H1 (cell line): ENCODE results near the gene MYL6B. TPM values are rescaled to one million over a fixed set of nuclear protein-coding genes. Genes with fewer than 3 reads are reported as not detected.

Experiments
- CTCF ChIA-PET: fragments of 300-600 bp; sonication (Branson Sonifier 250); formaldehyde crosslinking; loops from one replicate; lab custom pipeline; 2021; ENCODE audit not compliant: partially characterized antibody; lab: Charles Lee
- POLR2A ChIA-PET: fragments of 300-600 bp; sonication (Branson Sonifier 250); formaldehyde crosslinking; loops from one replicate; lab custom pipeline; 2021; ENCODE audit warnings: inconsistent platforms; ENCODE audit not compliant: partially characterized antibody; lab: Charles Lee
- DNase-seq, 2 experiments: peaks; one replicate each; pipeline versions ENCODE4 v3.0.0 to v3.0.0-alpha.2; 2010 to 2022; ENCODE audit warnings: low spot score in 2 of 2, low read depth in 1 of 2, mixed read lengths in 1 of 2
- FAIRE-seq: peaks from 2 replicates; lab custom pipeline; 2011; peaks lifted over from hg19 to GRCh38; lab: Jason Lieb, UNC
- H2AFZ ChIP-seq: 2 replicates; pipeline ENCODE4 v1.8.1; 2012; ENCODE audit warnings: low read length, inconsistent platforms
- H2AK5ac ChIP-seq: 2 replicates; pipeline ENCODE4 v1.6.1; 2013; ENCODE audit warnings: low read depth, low read length
- H2BK120ac ChIP-seq: replicated peaks from 2 replicates; pipeline ENCODE3; 2013; ENCODE audit warnings: low read depth, low read length, inconsistent platforms
- H2BK12ac ChIP-seq: 2 replicates; pipeline ENCODE4 v1.6.1; 2013; ENCODE audit warnings: low read depth, low read length
- H2BK15ac ChIP-seq: 2 replicates; pipeline ENCODE4 v1.6.1; 2013; ENCODE audit warnings: low read length
- H2BK20ac ChIP-seq: 2 replicates; pipeline ENCODE4 v1.6.1; 2013; ENCODE audit warnings: low read length
- H2BK5ac ChIP-seq: 2 replicates; pipeline ENCODE4 v1.6.1; 2013; ENCODE audit warnings: low read depth, low read length
- H3K14ac ChIP-seq: 2 replicates; pipeline ENCODE4 v1.6.1; 2013; ENCODE audit warnings: inconsistent platforms; ENCODE audit not compliant: insufficient read length
- H3K18ac ChIP-seq: 2 replicates; pipeline ENCODE4 v1.6.1; 2013; ENCODE audit warnings: low read length; ENCODE audit errors: extremely low read depth
- H3K23ac ChIP-seq: 2 replicates; pipeline ENCODE4 v1.6.1; 2013; ENCODE audit warnings: inconsistent platforms; ENCODE audit not compliant: insufficient read length
- H3K23me2 ChIP-seq: 2 replicates; pipeline ENCODE4 v1.6.1; 2013; ENCODE audit warnings: low read depth, low read length
- H3K27ac ChIP-seq: 2 replicates; pipeline ENCODE4 v1.6.1; 2011; ENCODE audit warnings: low read depth, low read length, inconsistent platforms
- H3K27me3 ChIP-seq, 4 experiments: replicated peaks in 1 of 4; 1 replicate in 1 of 4; 2 replicates in 3 of 4; pipeline versions ENCODE4 v1.6.1 to v1.8.1; 2011 to 2013; ENCODE audit warnings: low read length in 3 of 4, mild to moderate bottlenecking in 3 of 4, inconsistent platforms in 2 of 4, mixed read lengths in 2 of 4, moderate library complexity in 1 of 4; ENCODE audit not compliant: control insufficient read depth in 3 of 4, insufficient read depth in 3 of 4; ENCODE audit errors: extremely low read depth in 1 of 4
- H3K36me3 ChIP-seq, 4 experiments: 2 replicates each; pipeline versions ENCODE4 v1.6.1 to v1.8.1; 2011 to 2013; ENCODE audit warnings: mild to moderate bottlenecking in 4 of 4, low read length in 3 of 4, moderate library complexity in 2 of 4, control low read depth in 1 of 4, inconsistent platforms in 1 of 4; ENCODE audit not compliant: insufficient read depth in 4 of 4, control insufficient read depth in 2 of 4
- H3K4ac ChIP-seq: replicated peaks from 2 replicates; pipeline ENCODE3; 2013; ENCODE audit warnings: low read length, low read depth, mixed read lengths, inconsistent platforms; ENCODE audit not compliant: insufficient read length
- H3K4me1 ChIP-seq, 4 experiments: replicated peaks in 1 of 4; 1 replicate in 1 of 4; 2 replicates in 3 of 4; pipeline versions ENCODE4 v1.6.1 to v1.8.1; 2011 to 2013; ENCODE audit warnings: low read length in 3 of 4, inconsistent platforms in 2 of 4, mixed read lengths in 1 of 4; ENCODE audit not compliant: insufficient read depth in 4 of 4, control insufficient read depth in 3 of 4
- H3K4me2 ChIP-seq, 2 experiments: 2 replicates each; pipeline versions ENCODE4 v1.6.1 to v1.8.1; 2011 to 2013; ENCODE audit warnings: low read depth in 2 of 2, low read length in 2 of 2, control low read depth in 1 of 2, inconsistent platforms in 1 of 2, mild to moderate bottlenecking in 1 of 2; ENCODE audit not compliant: insufficient read depth in 1 of 2
- H3K4me3 ChIP-seq, 4 experiments: fragments of 200-600, 300-600 bp in 1 of 4; sonication (generic), shearing (Covaris generic), sonication (Bioruptor Twin) in 1 of 4; 2 replicates each; pipeline versions ENCODE4 v1.5.1 to v1.8.1; 2011 to 2016; ENCODE audit warnings: low read length in 4 of 4, low read depth in 3 of 4, control low read depth in 2 of 4, inconsistent platforms in 2 of 4, mild to moderate bottlenecking in 2 of 4, mixed read lengths in 1 of 4, moderate library complexity in 1 of 4; ENCODE audit not compliant: insufficient read depth in 2 of 4; ENCODE audit errors: extremely low read depth in 1 of 4
- H3K56ac ChIP-seq: replicated peaks from 2 replicates; pipeline ENCODE3; 2013; ENCODE audit warnings: low read depth, mild to moderate bottlenecking, mixed read lengths, low read length, inconsistent platforms; ENCODE audit not compliant: insufficient read length
- H3K79me1 ChIP-seq: 2 replicates; pipeline ENCODE4 v1.6.1; 2013; ENCODE audit warnings: low read depth, low read length, control low read depth
- H3K79me2 ChIP-seq, 2 experiments: 2 replicates each; pipeline versions ENCODE4 v1.6.1 to v1.8.1; 2012 to 2013; ENCODE audit warnings: low read length in 2 of 2, mild to moderate bottlenecking in 2 of 2, inconsistent platforms in 1 of 2; ENCODE audit not compliant: insufficient read depth in 2 of 2, control insufficient read depth in 1 of 2
- H3K9ac ChIP-seq, 4 experiments: replicated peaks in 1 of 4; 1 replicate in 1 of 4; 2 replicates in 3 of 4; pipeline versions ENCODE4 v1.6.1 to v1.8.1; 2011 to 2013; ENCODE audit warnings: low read depth in 3 of 4, low read length in 3 of 4, control low read depth in 2 of 4, mild to moderate bottlenecking in 2 of 4, moderate library complexity in 2 of 4, inconsistent platforms in 1 of 4; ENCODE audit errors: extremely low read depth in 1 of 4
- H3K9me3 ChIP-seq, 2 experiments: 2 replicates each; pipeline versions ENCODE4 v1.6.1 to v1.8.1; 2012 to 2013; ENCODE audit warnings: mild to moderate bottlenecking in 2 of 2, moderate library complexity in 2 of 2, control low read depth in 1 of 2, inconsistent platforms in 1 of 2, low read depth in 1 of 2, low read length in 1 of 2, mixed read lengths in 1 of 2; ENCODE audit not compliant: insufficient read depth in 2 of 2
- H4K20me1 ChIP-seq, 2 experiments: replicated peaks in 1 of 2; 2 replicates each; pipeline versions ENCODE3 to v1.8.1; 2011 to 2013; ENCODE audit warnings: inconsistent platforms in 2 of 2, low read length in 2 of 2, mild to moderate bottlenecking in 1 of 2; ENCODE audit not compliant: insufficient read depth in 2 of 2, control insufficient read depth in 1 of 2
- H4K5ac ChIP-seq: 2 replicates; pipeline ENCODE4 v1.6.1; 2013; ENCODE audit warnings: low read length, low read depth, mixed read lengths, inconsistent platforms; ENCODE audit not compliant: insufficient read length
- H4K8ac ChIP-seq: 2 replicates; pipeline ENCODE4 v1.8.0; 2013; ENCODE audit warnings: mild to moderate bottlenecking, moderate library complexity, low read length, inconsistent platforms; ENCODE audit not compliant: insufficient read depth; ENCODE audit errors: extremely low read depth
- H4K91ac ChIP-seq: replicated peaks from 2 replicates; pipeline ENCODE3; 2013; ENCODE audit warnings: low read length, mixed read lengths, inconsistent platforms; ENCODE audit not compliant: insufficient read length
- CEBPB ChIP-seq: IDR thresholded peaks from 2 replicates; pipeline ENCODE4 v1.6.1; 2012; ENCODE audit warnings: low read depth, low read length
- FOSL1 ChIP-seq: IDR thresholded peaks from 2 replicates; pipeline ENCODE4 v1.6.1; 2011; ENCODE audit warnings: mild to moderate bottlenecking, low read depth, low read length, moderate library complexity; ENCODE audit not compliant: insufficient read depth
- GTF2F1 ChIP-seq: IDR thresholded peaks from 2 replicates; pipeline ENCODE4 v1.6.1; 2012; ENCODE audit warnings: low read depth, low read length, improper control_type of control experiment, borderline replicate concordance
- RAD21 ChIP-seq, 2 experiments: IDR thresholded peaks in 1 of 2; conservative IDR thresholded peaks in 1 of 2; 2 replicates each; pipeline ENCODE4 v1.6.1; 2011; ENCODE audit warnings: low read depth in 2 of 2, low read length in 2 of 2, improper control_type of control experiment in 1 of 2, inconsistent platforms in 1 of 2, mild to moderate bottlenecking in 1 of 2, moderate library complexity in 1 of 2
- SP1 ChIP-seq: IDR thresholded peaks from 2 replicates; pipeline ENCODE4 v1.6.1; 2011; ENCODE audit warnings: low read depth, low read length
- TAF1 ChIP-seq: IDR thresholded peaks from 2 replicates; pipeline ENCODE4 v1.6.1; 2011; ENCODE audit warnings: mild to moderate bottlenecking, low read depth, low read length
- TBP ChIP-seq: IDR thresholded peaks from 2 replicates; pipeline ENCODE4 v1.6.1; 2011; ENCODE audit warnings: low read depth, low read length, improper control_type of control experiment
- YY1 ChIP-seq: IDR thresholded peaks from 2 replicates; pipeline ENCODE4 v1.6.1; 2011; ENCODE audit warnings: low read depth, mild to moderate bottlenecking, low read length
- WGBS, 2 experiments: shearing (Covaris generic) in 1 of 2; methylation state at CpG; one replicate each; pipeline versions ENCODE4 v1.1.6 to v1.1.7; 2013 to 2015; ENCODE audit warnings: low lambda C conversion rate in 2 of 2, mixed read lengths in 2 of 2, inconsistent platforms in 1 of 2, low coverage in 1 of 2, missing lambda C conversion rate in 1 of 2; ENCODE audit not compliant: insufficient replicate concordance in 2 of 2, insufficient coverage in 1 of 2, insufficient read length in 1 of 2; ENCODE audit errors: extremely low coverage in 1 of 2, missing lambda C conversion rate in 1 of 2; 5-methylcytosine and 5-hydroxymethylcytosine counted together
- polyA plus RNA-seq, 7 experiments: library from polyadenylated mRNA; depleted of rRNA in 3 of 7; stranded (reverse) in 5 of 7; unstranded in 2 of 7; fragments of >200 nt in 5 of 7; fragments of 200-250 nt in 2 of 7; gene quantifications; 1 replicate in 5 of 7; 2 replicates in 1 of 7; 4 replicates in 1 of 7; pipeline versions ENCODE4 v1.2.1 to v1.2.3, GENCODE V29; 2011 to 2013; ENCODE audit warnings: missing spikeins in 2 of 7, mixed read lengths in 2 of 7
- total RNA-seq: library from RNA; stranded (reverse); fragmentation: NEBNext Ultra II Directional; extraction: Animal tissue kit (Norgen Biotek cat#: 25700); gene quantifications from 2 replicates; pipeline ENCODE4 v1.2.1, GENCODE V29; 2021
- TF ChIP-seq, protein P1 (sequence below): IDR thresholded peaks from 2 replicates; pipeline ENCODE4 v1.6.1; 2012; ENCODE audit warnings: inconsistent platforms
- TF ChIP-seq, protein P2 (sequence below), 3 experiments: IDR thresholded peaks; 1 replicate in 2 of 3; 2 replicates in 1 of 3; pipeline versions ENCODE4 v1.5.1 to v1.6.1; 2011; ENCODE audit warnings: low read length in 3 of 3, mild to moderate bottlenecking in 3 of 3, inconsistent platforms in 2 of 3, low read depth in 1 of 3, moderate library complexity in 1 of 3; ENCODE audit not compliant: insufficient read depth in 1 of 3; ENCODE audit errors: control extremely low read depth in 1 of 3

The MYL6B gene
- total and polyA plus RNA-seq, 2 of the 8 experiments (the other 6 are each of a cell fraction or from before 2014, with no cell fraction given) = 163 to 202 TPM

GRCh38 chr12:56193025-56193578 lies 40.7 kb downstream of the MYL6B start:
- ChIA-PET POLR2A (interaction anchor here (1.4 to 17.4 kb wide), 2 partner anchors 26 to 73 kb away, joined by 5 to 203 read pairs; partner anchors contain the start of genes COQ10A and RNF41), CTCF (interaction anchor here (0.6 to 6.9 kb wide), 14 partner anchors 11 to 466 kb away, joined by 3 to 111 read pairs (median 6); partner anchors contain the start of genes ANKRD52 and RNF41)
- H2BK20ac ChIP-seq = no peak overlapping the region
- H4K91ac ChIP-seq = peak overlapping the region; percentile 47
- peaks cover 11% of the 10 kb centered on the region for H3K23me2 ChIP-seq
- H2BK15ac ChIP-seq = no peak overlapping the region
- no peaks in the 10 kb centered on the region for H3K36me3 ChIP-seq
- no peaks in the 10 kb centered on the region for H4K20me1 ChIP-seq
- peak overlapping the region; percentile 7; the same call in 1 of the 2 replicates for H2AFZ ChIP-seq
- no peak overlapping the region for H3K18ac ChIP-seq
- no peak overlapping the region for H3K4me3 ChIP-seq
- no peaks in the 10 kb centered on the region for H3K9me3 ChIP-seq
- no peak overlapping the region for H4K5ac ChIP-seq
- H4K8ac ChIP-seq = no peak overlapping the region
- DNase-seq (peak in 1 of 2 experiments; percentile 73), FAIRE-seq (peak; percentile 77)
- H3K27me3 ChIP-seq = no peaks in the 10 kb centered on the region
- no peak overlapping the region for H2BK120ac ChIP-seq
- WGBS, 2 experiments = 42% methylated on average over 1 of the region's 1 CpG; no CpG with 5 or more reads in 1 of the 2 experiments
- no peak overlapping the region for H3K27ac ChIP-seq
- no peak overlapping the region for H2BK5ac ChIP-seq
- no peak overlapping the region for H2AK5ac ChIP-seq
- no peak overlapping the region for H3K23ac ChIP-seq
- H3K9ac ChIP-seq = no peak overlapping the region
- peaks cover 0 to under 1% (median 0%) of the 10 kb centered on the region in 4 experiments; a peak in 2 of 7 replicates for H3K4me1 ChIP-seq
- H2BK12ac ChIP-seq = no peak overlapping the region
- H3K79me1 ChIP-seq = 0 out of 2 replicates have a peak, but pooled peaks cover 1% of the 10 kb centered on the region
- H3K4me2 ChIP-seq = no peak overlapping the region
- no peak overlapping the region for H3K14ac ChIP-seq
- peaks cover 3 to 8% of the 10 kb centered on the region in 2 experiments; a peak in 3 of 4 replicates for H3K79me2 ChIP-seq
- no peak overlapping the region for H3K56ac ChIP-seq
- H3K4ac ChIP-seq = no peak overlapping the region
- TF ChIP-seq TAF1 (peak; percentile 59), SP1 (0 out of 2 replicates have a peak, but pooled peaks have one; percentile 20), CEBPB (no peak), FOSL1 (no peak), RAD21 (IDR thresholded peaks at IDR 0.05 in 1 of 2, conservative IDR thresholded peaks at IDR 0.05 in 1 of 2; ENCODE audit: low read depth in 2 of 2, low read length in 2 of 2) (peak; percentile 83 to 87), TBP (peak; percentile 47; the same call in 1 of the 2 replicates), GTF2F1 (no peak), YY1 (peak; percentile 95)
- TF ChIP-seq, protein P1, sequence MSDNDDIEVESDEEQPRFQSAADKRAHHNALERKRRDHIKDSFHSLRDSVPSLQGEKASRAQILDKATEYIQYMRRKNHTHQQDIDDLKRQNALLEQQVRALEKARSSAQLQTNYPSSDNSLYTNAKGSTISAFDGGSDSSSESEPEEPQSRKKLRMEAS = no peak
- TF ChIP-seq, protein P2, sequence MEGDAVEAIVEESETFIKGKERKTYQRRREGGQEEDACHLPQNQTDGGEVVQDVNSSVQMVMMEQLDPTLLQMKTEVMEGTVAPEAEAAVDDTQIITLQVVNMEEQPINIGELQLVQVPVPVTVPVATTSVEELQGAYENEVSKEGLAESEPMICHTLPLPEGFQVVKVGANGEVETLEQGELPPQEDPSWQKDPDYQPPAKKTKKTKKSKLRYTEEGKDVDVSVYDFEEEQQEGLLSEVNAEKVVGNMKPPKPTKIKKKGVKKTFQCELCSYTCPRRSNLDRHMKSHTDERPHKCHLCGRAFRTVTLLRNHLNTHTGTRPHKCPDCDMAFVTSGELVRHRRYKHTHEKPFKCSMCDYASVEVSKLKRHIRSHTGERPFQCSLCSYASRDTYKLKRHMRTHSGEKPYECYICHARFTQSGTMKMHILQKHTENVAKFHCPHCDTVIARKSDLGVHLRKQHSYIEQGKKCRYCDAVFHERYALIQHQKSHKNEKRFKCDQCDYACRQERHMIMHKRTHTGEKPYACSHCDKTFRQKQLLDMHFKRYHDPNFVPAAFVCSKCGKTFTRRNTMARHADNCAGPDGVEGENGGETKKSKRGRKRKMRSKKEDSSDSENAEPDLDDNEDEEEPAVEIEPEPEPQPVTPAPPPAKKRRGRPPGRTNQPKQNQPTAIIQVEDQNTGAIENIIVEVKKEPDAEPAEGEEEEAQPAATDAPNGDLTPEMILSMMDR (IDR thresholded peaks at IDR 0.05; ENCODE audit: control extremely low read depth in 1 of 3, insufficient read depth in 1 of 3, low read depth in 1 of 3, low read length in 3 of 3) = peak in 2 of 3 experiments; percentile 76 to 83; a peak in 3 of 4 replicates
